ENCODE results near the gene GPR35. TPM values are rescaled to one million over a fixed set of nuclear protein-coding genes. Genes with fewer than 3 reads are reported as not detected.
A peak's percentile ranks its signal among the peaks of the same experiment; 100 is the strongest.

Gene GPR35
- total RNA-seq, 1 donor from 2014 or later, result 0.82 TPM

DNA sequence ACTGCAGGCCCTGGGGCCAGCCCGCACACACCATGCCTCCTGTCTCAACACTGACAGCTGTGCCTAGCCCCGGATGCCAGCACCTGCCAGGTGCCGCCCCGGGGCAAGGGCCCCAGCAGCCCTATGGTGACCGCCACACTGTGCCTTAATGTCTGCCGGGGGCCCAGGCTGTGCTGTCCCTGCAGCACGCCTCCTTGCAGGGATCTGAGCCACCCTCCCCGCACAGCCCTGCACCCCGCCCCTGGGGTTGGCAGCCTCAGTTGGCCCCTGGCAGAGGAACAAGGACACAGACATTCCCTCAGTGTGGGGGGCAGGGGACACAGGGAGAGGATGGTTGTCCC lies 47.2 kb upstream of the GPR35 start:
- no peak for DNase-seq (ENCODE audit: low read depth)
- Histone ChIP-seq H2AFZ (ENCODE audit: low read depth, low read length) (no peak overlapping the region), H3K27ac (ENCODE audit: low read depth, low read length) (no peak overlapping the region), H3K9me3 (ENCODE audit: insufficient read depth, low read depth, low read length) (no peaks in the 10 kb centered on the region), H3K4me2 (ENCODE audit: low read length) (no peak overlapping the region), H3K36me3 (ENCODE audit: insufficient read depth, low read length) (no peaks in the 10 kb centered on the region), H3K4me1 (ENCODE audit: insufficient read depth, low read length) (peaks cover 15% of the 10 kb centered on the region), H3K4me3 (ENCODE audit: insufficient read depth, low read depth, low read length) (no peak overlapping the region), H3K9ac (ENCODE audit: low read length) (no peak overlapping the region), H4K20me1 (ENCODE audit: insufficient read depth, low read length) (peaks cover 37% of the 10 kb centered on the region), H3K79me2 (ENCODE audit: insufficient read depth, low read length) (peaks cover 18% of the 10 kb centered on the region), H3K27me3 (ENCODE audit: insufficient read depth, low read length) (no peaks in the 10 kb centered on the region)
- H3K27ac Mint-ChIP-seq (ENCODE audit: unreplicated experiment), result no peak overlapping the region
- TF ChIP-seq EZH2 (IDR thresholded peaks at IDR 0.05; ENCODE audit: insufficient read depth, low read length), result no peak
- TF ChIP-seq, protein P1, sequence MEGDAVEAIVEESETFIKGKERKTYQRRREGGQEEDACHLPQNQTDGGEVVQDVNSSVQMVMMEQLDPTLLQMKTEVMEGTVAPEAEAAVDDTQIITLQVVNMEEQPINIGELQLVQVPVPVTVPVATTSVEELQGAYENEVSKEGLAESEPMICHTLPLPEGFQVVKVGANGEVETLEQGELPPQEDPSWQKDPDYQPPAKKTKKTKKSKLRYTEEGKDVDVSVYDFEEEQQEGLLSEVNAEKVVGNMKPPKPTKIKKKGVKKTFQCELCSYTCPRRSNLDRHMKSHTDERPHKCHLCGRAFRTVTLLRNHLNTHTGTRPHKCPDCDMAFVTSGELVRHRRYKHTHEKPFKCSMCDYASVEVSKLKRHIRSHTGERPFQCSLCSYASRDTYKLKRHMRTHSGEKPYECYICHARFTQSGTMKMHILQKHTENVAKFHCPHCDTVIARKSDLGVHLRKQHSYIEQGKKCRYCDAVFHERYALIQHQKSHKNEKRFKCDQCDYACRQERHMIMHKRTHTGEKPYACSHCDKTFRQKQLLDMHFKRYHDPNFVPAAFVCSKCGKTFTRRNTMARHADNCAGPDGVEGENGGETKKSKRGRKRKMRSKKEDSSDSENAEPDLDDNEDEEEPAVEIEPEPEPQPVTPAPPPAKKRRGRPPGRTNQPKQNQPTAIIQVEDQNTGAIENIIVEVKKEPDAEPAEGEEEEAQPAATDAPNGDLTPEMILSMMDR (IDR thresholded peaks at IDR 0.05; ENCODE audit: insufficient read depth, low read depth, low read length), result no peak
- H3K36me3 Mint-ChIP-seq (ENCODE audit: low read depth, unreplicated experiment), result peaks cover 5% of the 10 kb centered on the region
- no peaks in the 10 kb centered on the region for H3K9me3 Mint-ChIP-seq (ENCODE audit: unreplicated experiment)
- FAIRE-seq, result no peak
- H3K4me3 Mint-ChIP-seq (ENCODE audit: unreplicated experiment), result no peak overlapping the region
- H3K27me3 Mint-ChIP-seq (ENCODE audit: low read depth, unreplicated experiment), result no peaks in the 10 kb centered on the region
- H3K4me1 Mint-ChIP-seq (ENCODE audit: low read depth, unreplicated experiment), result peaks cover 22% of the 10 kb centered on the region

DNA sequence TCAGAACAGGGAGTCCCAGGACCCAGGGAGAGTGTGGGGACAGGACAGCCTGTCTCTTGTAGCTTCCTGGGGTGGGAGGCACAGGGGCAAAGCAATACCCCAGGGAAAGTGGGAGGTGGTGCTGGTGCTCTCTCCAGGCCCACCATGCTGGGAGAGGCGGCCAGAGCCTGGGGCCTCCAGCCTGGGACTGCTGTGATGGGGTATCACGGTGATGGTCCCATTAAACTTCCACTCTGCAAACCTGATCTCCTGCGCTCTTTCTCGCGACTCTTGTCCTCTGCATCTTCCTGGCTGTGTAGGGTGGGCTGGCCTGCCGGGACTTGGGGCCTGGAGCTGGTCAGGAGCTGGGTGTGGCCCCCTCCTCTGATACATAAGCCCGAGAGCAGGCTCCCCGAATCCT lies 46.8 kb upstream of the GPR35 start:
- no peak overlapping the region for H3K4me3 ChIP-seq (ENCODE audit: insufficient read depth, low read depth, low read length)
- peaks cover 21% of the 10 kb centered on the region for H3K79me2 ChIP-seq (ENCODE audit: insufficient read depth, low read length)
- no peak overlapping the region for H3K9ac ChIP-seq (ENCODE audit: low read length)
- H4K20me1 ChIP-seq (ENCODE audit: insufficient read depth, low read length), result peaks cover 41% of the 10 kb centered on the region
- FAIRE-seq, result no peak
- H3K4me2 ChIP-seq (ENCODE audit: low read length), result no peak overlapping the region
- H3K36me3 Mint-ChIP-seq (ENCODE audit: low read depth, unreplicated experiment), result peaks cover 5% of the 10 kb centered on the region
- H3K4me1 Mint-ChIP-seq (ENCODE audit: low read depth, unreplicated experiment), result peaks cover 22% of the 10 kb centered on the region
- peaks cover 18% of the 10 kb centered on the region for H3K4me1 ChIP-seq (ENCODE audit: insufficient read depth, low read length)
- no peaks in the 10 kb centered on the region for H3K9me3 ChIP-seq (ENCODE audit: insufficient read depth, low read depth, low read length)
- H3K9me3 Mint-ChIP-seq (ENCODE audit: unreplicated experiment), result no peaks in the 10 kb centered on the region
- H3K27me3 Mint-ChIP-seq (ENCODE audit: low read depth, unreplicated experiment), result no peaks in the 10 kb centered on the region
- no peak overlapping the region for H3K27ac Mint-ChIP-seq (ENCODE audit: unreplicated experiment)
- TF ChIP-seq, protein P1 (IDR thresholded peaks at IDR 0.05; ENCODE audit: insufficient read depth, low read depth, low read length), result no peak
- no peak for TF ChIP-seq EZH2 (IDR thresholded peaks at IDR 0.05; ENCODE audit: insufficient read depth, low read length)
- no peak overlapping the region for H3K4me3 Mint-ChIP-seq (ENCODE audit: unreplicated experiment)
- no peaks in the 10 kb centered on the region for H3K27me3 ChIP-seq (ENCODE audit: insufficient read depth, low read length)
- H3K27ac ChIP-seq (ENCODE audit: low read depth, low read length), result no peak overlapping the region
- H3K36me3 ChIP-seq (ENCODE audit: insufficient read depth, low read length), result no peaks in the 10 kb centered on the region
- DNase-seq (ENCODE audit: low read depth), result no peak
- no peak overlapping the region for H2AFZ ChIP-seq (ENCODE audit: low read depth, low read length)

DNA sequence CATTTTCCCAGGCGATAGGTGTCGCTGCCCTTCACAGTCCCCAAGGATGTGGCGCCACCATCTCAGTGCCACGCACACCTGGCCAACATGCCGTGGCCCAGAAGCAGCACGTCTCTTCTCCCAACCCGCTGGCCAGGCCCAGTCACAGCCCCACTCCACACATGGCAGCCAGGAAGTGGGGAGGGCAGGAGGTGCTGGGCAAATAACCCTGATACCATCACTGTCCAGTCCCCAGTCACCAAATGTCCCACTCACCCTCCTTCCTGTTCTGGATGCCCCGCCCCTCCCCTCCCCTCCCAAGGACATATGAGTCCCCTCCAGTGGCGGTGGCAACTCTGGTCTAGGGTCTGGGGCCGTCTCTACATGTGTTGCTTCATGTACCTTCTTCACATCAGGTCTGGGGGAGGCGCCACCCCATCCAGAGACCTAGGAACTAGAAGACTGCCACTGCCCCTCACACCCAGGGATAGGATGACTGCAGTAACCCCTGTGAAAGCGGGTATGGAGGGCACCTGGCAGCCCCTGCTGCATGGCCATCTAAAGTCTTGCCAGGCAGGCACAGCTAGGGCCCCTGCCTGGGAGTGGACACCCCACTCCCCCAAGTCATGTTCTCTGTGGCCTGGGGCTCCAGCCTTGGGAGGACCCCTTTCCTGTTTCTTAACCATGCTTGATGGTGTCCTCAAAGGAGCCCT lies 46.1 kb upstream of the GPR35 start:
- H2AFZ ChIP-seq (ENCODE audit: low read depth, low read length), result no peak overlapping the region
- no peaks in the 10 kb centered on the region for H3K9me3 ChIP-seq (ENCODE audit: insufficient read depth, low read depth, low read length)
- TF ChIP-seq, protein P1 (IDR thresholded peaks at IDR 0.05; ENCODE audit: insufficient read depth, low read depth, low read length), result no peak
- TF ChIP-seq EZH2 (IDR thresholded peaks at IDR 0.05; ENCODE audit: insufficient read depth, low read length), result no peak
- no peaks in the 10 kb centered on the region for H3K27me3 ChIP-seq (ENCODE audit: insufficient read depth, low read length)
- H3K4me3 ChIP-seq (ENCODE audit: insufficient read depth, low read depth, low read length), result no peak overlapping the region
- H3K4me2 ChIP-seq (ENCODE audit: low read length), result no peak overlapping the region
- H3K4me1 ChIP-seq (ENCODE audit: insufficient read depth, low read length), result peaks cover 18% of the 10 kb centered on the region
- no peak overlapping the region for H3K27ac Mint-ChIP-seq (ENCODE audit: unreplicated experiment)
- peak overlapping the region; percentile 20 for H3K4me3 Mint-ChIP-seq (ENCODE audit: unreplicated experiment)
- H3K27ac ChIP-seq (ENCODE audit: low read depth, low read length), result no peak overlapping the region
- H3K36me3 Mint-ChIP-seq (ENCODE audit: low read depth, unreplicated experiment), result peaks cover 5% of the 10 kb centered on the region
- no peaks in the 10 kb centered on the region for H3K9me3 Mint-ChIP-seq (ENCODE audit: unreplicated experiment)
- FAIRE-seq (no peak), DNase-seq (ENCODE audit: low read depth) (no peak)
- H3K9ac ChIP-seq (ENCODE audit: low read length), result peak overlapping the region; percentile 6
- H3K27me3 Mint-ChIP-seq (ENCODE audit: low read depth, unreplicated experiment), result no peaks in the 10 kb centered on the region
- H4K20me1 ChIP-seq (ENCODE audit: insufficient read depth, low read length), result peaks cover 44% of the 10 kb centered on the region
- H3K36me3 ChIP-seq (ENCODE audit: insufficient read depth, low read length), result no peaks in the 10 kb centered on the region
- peaks cover 27% of the 10 kb centered on the region for H3K79me2 ChIP-seq (ENCODE audit: insufficient read depth, low read length)
- H3K4me1 Mint-ChIP-seq (ENCODE audit: low read depth, unreplicated experiment), result peaks cover 24% of the 10 kb centered on the region
